IMR-90 (cell line): ENCODE results near the gene CST1. TPM values are rescaled to one million over a fixed set of nuclear protein-coding genes. Genes with fewer than 3 reads are reported as not detected.

Experiments used
- ATAC-seq: fragments of 200-7000 bp; cut with Tn5 transposase; 2 replicates; pipeline ENCODE4 v1.9.1; 2020; ENCODE audit warnings: low read depth, mild to moderate bottlenecking, moderate library complexity
- BruUV-seq: library from RNA; stranded (reverse); fragments of 400-500 nt; replicated peaks from 2 replicates; lab custom pipeline; 2021; lab: Mats Ljungman, UMichigan
- CTCF ChIA-PET: fragments of 300-600 bp; formaldehyde crosslinking; extraction: SDS; loops from one replicate; lab custom pipeline; 2021; ENCODE audit warnings: antibody characterized with exemption; lab: Yijun Ruan, JAX
- POLR2A ChIA-PET: fragments of 300-600 bp; sonication (Branson Sonifier 250); formaldehyde crosslinking; loops from one replicate; lab custom pipeline; 2022; ENCODE audit warnings: antibody characterized with exemption; ENCODE audit not compliant: unreplicated experiment; lab: Charles Lee
- DNase-seq: peaks from one replicate; pipeline ENCODE4 v3.0.0; 2013
- H2AFZ ChIP-seq: replicated peaks from 2 replicates; pipeline ENCODE3; 2013; ENCODE audit warnings: low read length, mild to moderate bottlenecking; ENCODE audit not compliant: poor library complexity
- H2AK5ac ChIP-seq: 2 replicates; pipeline ENCODE4 v1.6.1; 2013; ENCODE audit warnings: low read depth, low read length, inconsistent platforms
- H2AK9ac ChIP-seq: replicated peaks from 2 replicates; pipeline ENCODE3; 2013; ENCODE audit warnings: mild to moderate bottlenecking, low read depth, low read length, moderate library complexity; ENCODE audit not compliant: poor library complexity
- H2BK120ac ChIP-seq: 2 replicates; pipeline ENCODE4 v1.6.1; 2013; ENCODE audit warnings: low read depth, low read length, inconsistent platforms
- H2BK15ac ChIP-seq: 3 replicates; pipeline ENCODE4 v1.6.1; 2013; ENCODE audit warnings: low read depth, low read length, inconsistent platforms
- H2BK20ac ChIP-seq: 2 replicates; pipeline ENCODE4 v1.6.1; 2013; ENCODE audit warnings: low read depth, mild to moderate bottlenecking, inconsistent platforms, low read length, moderate library complexity
- H2BK5ac ChIP-seq: 2 replicates; pipeline ENCODE4 v1.6.1; 2013; ENCODE audit warnings: mild to moderate bottlenecking, low read depth, low read length, inconsistent platforms; ENCODE audit not compliant: poor library complexity, severe bottlenecking
- H3K14ac ChIP-seq: replicated peaks from 2 replicates; pipeline ENCODE4 v1.6.1; 2013; ENCODE audit warnings: low read depth, low read length, inconsistent platforms
- H3K18ac ChIP-seq: 2 replicates; pipeline ENCODE4 v1.6.1; 2013; ENCODE audit warnings: low read depth, low read length, control low read depth
- H3K23ac ChIP-seq: 2 replicates; pipeline ENCODE4 v1.6.1; 2013; ENCODE audit warnings: low read depth, low read length, inconsistent platforms
- H3K27ac ChIP-seq: 2 replicates; pipeline ENCODE4 v1.5.1; 2013; ENCODE audit warnings: mild to moderate bottlenecking, control low read depth, low read length; ENCODE audit not compliant: insufficient read depth
- H3K27me3 ChIP-seq: 2 replicates; pipeline ENCODE4 v1.6.1; 2013; ENCODE audit warnings: low read length; ENCODE audit not compliant: control insufficient read depth, insufficient read depth
- H3K36me3 ChIP-seq: 2 replicates; pipeline ENCODE4 v1.6.1; 2013; ENCODE audit warnings: low read length, mixed read lengths; ENCODE audit not compliant: control insufficient read depth, insufficient read depth
- H3K4ac ChIP-seq: 2 replicates; pipeline ENCODE4 v1.6.1; 2013; ENCODE audit warnings: low read depth, low read length, inconsistent platforms
- H3K4me1 ChIP-seq: 2 replicates; pipeline ENCODE4 v1.6.1; 2013; ENCODE audit warnings: low read length, mixed read lengths; ENCODE audit not compliant: control insufficient read depth, insufficient read depth
- H3K4me2 ChIP-seq: 2 replicates; pipeline ENCODE4 v1.6.1; 2013; ENCODE audit warnings: low read depth, mild to moderate bottlenecking, control low read depth, low read length, moderate library complexity
- H3K4me3 ChIP-seq: 2 replicates; pipeline ENCODE4 v1.5.1; 2013; ENCODE audit warnings: low read depth, mild to moderate bottlenecking, control low read depth, low read length, moderate library complexity; ENCODE audit not compliant: insufficient read depth
- H3K56ac ChIP-seq: 2 replicates; pipeline ENCODE4 v1.6.1; 2013; ENCODE audit warnings: low read length, inconsistent platforms; ENCODE audit not compliant: insufficient read depth; ENCODE audit errors: extremely low read depth
- H3K79me1 ChIP-seq, 2 experiments: 2 replicates each; pipeline ENCODE4 v1.6.1; 2013; ENCODE audit warnings: low read length in 2 of 2, inconsistent platforms in 1 of 2, low read depth in 1 of 2
- H3K9ac ChIP-seq: 2 replicates; pipeline ENCODE4 v1.6.1; 2013; ENCODE audit warnings: low read depth, low read length, control low read depth
- H3K9me1 ChIP-seq: 2 replicates; pipeline ENCODE4 v1.6.1; 2013; ENCODE audit warnings: low read length, inconsistent platforms; ENCODE audit not compliant: insufficient read depth
- H3K9me3 ChIP-seq: 2 replicates; pipeline ENCODE4 v1.6.1; 2013; ENCODE audit warnings: low read length; ENCODE audit not compliant: control insufficient read depth, insufficient read depth
- H4K20me1 ChIP-seq: 2 replicates; pipeline ENCODE4 v1.6.1; 2013; ENCODE audit warnings: low read length, inconsistent platforms; ENCODE audit not compliant: insufficient read depth
- H4K5ac ChIP-seq: 2 replicates; pipeline ENCODE4 v1.6.1; 2013; ENCODE audit warnings: mild to moderate bottlenecking, low read depth, low read length, control low read depth
- H4K8ac ChIP-seq, 2 experiments: 2 replicates each; pipeline ENCODE4 v1.6.1; 2013; ENCODE audit warnings: low read depth in 2 of 2, low read length in 2 of 2, control low read depth in 1 of 2, inconsistent platforms in 1 of 2
- H4K91ac ChIP-seq: 2 replicates; pipeline ENCODE4 v1.6.1; 2013; ENCODE audit warnings: low read depth, low read length, inconsistent platforms; ENCODE audit not compliant: insufficient read depth
- BHLHE40 ChIP-seq: fragments of 150-350 bp; IDR thresholded peaks from 2 replicates; pipeline ENCODE4 v1.6.1; 2016; ENCODE audit warnings: mild to moderate bottlenecking, low read depth, low read length
- CHD1 ChIP-seq: IDR thresholded peaks from 2 replicates; pipeline ENCODE4 v1.6.1; 2012; ENCODE audit warnings: low read depth, low read length, improper control_type of control experiment
- CTCF ChIP-seq: conservative IDR thresholded peaks from 2 replicates; pipeline ENCODE4 v1.5.1; 2012; ENCODE audit warnings: mild to moderate bottlenecking, low read depth, low read length, improper control_type of control experiment
- ELK1 ChIP-seq: fragments of 150-350 bp; IDR thresholded peaks from 2 replicates; pipeline ENCODE4 v1.6.1; 2016; ENCODE audit warnings: low read depth, mild to moderate bottlenecking, low read length, moderate library complexity, borderline replicate concordance
- FOS ChIP-seq: fragments of 150-350 bp; IDR thresholded peaks from 2 replicates; pipeline ENCODE4 v1.6.1; 2016; ENCODE audit warnings: low read depth, low read length
- MAFK ChIP-seq: IDR thresholded peaks from 2 replicates; pipeline ENCODE4 v1.6.1; 2012; ENCODE audit warnings: low read depth, low read length, improper control_type of control experiment
- MXI1 ChIP-seq: IDR thresholded peaks from 2 replicates; pipeline ENCODE4 v1.6.1; 2012; ENCODE audit warnings: low read depth, mild to moderate bottlenecking, low read length, moderate library complexity, borderline replicate concordance
- NFE2L2 ChIP-seq: fragments of 150-350 bp; IDR thresholded peaks from 2 replicates; pipeline ENCODE4 v1.6.1; 2016; ENCODE audit warnings: low read depth, mild to moderate bottlenecking, low read length
- POLR2A ChIP-seq: IDR thresholded peaks from 2 replicates; pipeline ENCODE4 v1.6.1; 2012; ENCODE audit warnings: mild to moderate bottlenecking, low read depth, low read length
- RAD21 ChIP-seq: IDR thresholded peaks from 2 replicates; pipeline ENCODE4 v1.6.1; 2012; ENCODE audit warnings: low read length, improper control_type of control experiment
- RFX5 ChIP-seq: IDR thresholded peaks from 2 replicates; pipeline ENCODE4 v1.8.0; 2012; ENCODE audit warnings: low read depth, mild to moderate bottlenecking, low read length, moderate library complexity
- SMC3 ChIP-seq: fragments of 150-350 bp; IDR thresholded peaks from 2 replicates; pipeline ENCODE4 v1.6.1; 2016; ENCODE audit warnings: low read depth, mild to moderate bottlenecking, antibody characterized with exemption, low read length, moderate library complexity
- USF2 ChIP-seq: fragments of 150-350 bp; IDR thresholded peaks from 2 replicates; pipeline ENCODE4 v1.6.1; 2017; ENCODE audit warnings: mild to moderate bottlenecking, antibody characterized with exemption, low read length, low read depth
- WGBS, 2 experiments: methylation state at CpG; one replicate each; pipeline versions ENCODE4 v1.1.5 to v1.1.7; 2013; ENCODE audit warnings: missing lambda C conversion rate in 2 of 2; ENCODE audit not compliant: insufficient read length in 1 of 2; ENCODE audit errors: extremely low coverage in 2 of 2; 5-methylcytosine and 5-hydroxymethylcytosine counted together
- dilution Hi-C: fragments of 300-500 bp; cut with HindIII; formaldehyde crosslinking; loops from one replicate; pipeline ENCODE4 v1.14.3; 2018; ENCODE audit warnings: low sequenced_read_pairs; ENCODE audit not compliant: unreplicated experiment
- in situ Hi-C: fragments of 300-500 bp; cut with MboI; formaldehyde crosslinking; loops from 3 replicates; pipeline ENCODE4 v1.14.3; 2019; ENCODE audit warnings: low sequenced_read_pairs, inconsistent platforms, mixed read lengths
- intact Hi-C: fragments of 100-400 bp; cut with micrococcal nuclease; formaldehyde crosslinking; loops from 2 replicates; pipeline ENCODE4 v1.10.0; 2022
- polyA plus RNA-seq, 3 experiments: library from polyadenylated mRNA; depleted of rRNA; stranded (reverse); fragments of >200 nt; gene quantifications; 2 replicates each; pipeline ENCODE4 v1.2.3, GENCODE V29; 2012; ENCODE audit warnings: low replicate concordance in 1 of 3
- total RNA-seq: library from RNA; depleted of rRNA; stranded (reverse); fragments of >200 nt; gene quantifications from 2 replicates; pipeline ENCODE4 v1.2.3, GENCODE V29; 2012

Gene CST1
- total and polyA plus RNA-seq, 2 of the 4 experiments (the other 2 are of a cell fraction), result not detected

- Histone ChIP-seq H2BK20ac (no peak overlapping the region), H2BK5ac (no peak overlapping the region), H3K4me1 (no peaks in the 10 kb centered on the region), H2AK5ac (no peak overlapping the region), H2AFZ (no peak overlapping the region), H3K36me3 (no peaks in the 10 kb centered on the region), H2BK120ac (no peak overlapping the region), H3K56ac (no peak overlapping the region), H3K4me3 (no peak overlapping the region), H4K8ac (no peak overlapping the region), H3K18ac (no peak overlapping the region), H3K27me3 (peaks cover 13% of the 10 kb centered on the region), H3K27ac (no peak overlapping the region), H3K4me2 (no peak overlapping the region), H3K9ac (no peak overlapping the region), H3K79me1 (no peaks in the 10 kb centered on the region), H4K5ac (no peak overlapping the region), H3K9me1 (no peaks in the 10 kb centered on the region), H3K23ac (no peak overlapping the region), H3K9me3 (no peaks in the 10 kb centered on the region), H4K20me1 (no peaks in the 10 kb centered on the region), H2BK15ac (no peak overlapping the region), H3K4ac (no peak overlapping the region), H2AK9ac (no peak overlapping the region), H3K14ac (no peak overlapping the region), H4K91ac (no peak overlapping the region)
- ChIA-PET CTCF (no interaction called here), POLR2A (no interaction called here)
- ATAC-seq (no peak), DNase-seq (no peak)
- TF ChIP-seq RFX5 (no peak), NFE2L2 (no peak), SMC3 (no peak), MAFK (no peak), ELK1 (no peak), CHD1 (no peak), BHLHE40 (no peak), FOS (no peak), POLR2A (no peak), MXI1 (no peak), USF2 (no peak), RAD21 (no peak), CTCF (no peak)
- 57% methylated on average over 2 of the region's 3 CpGs; no CpG with 5 or more reads in 1 of the 2 experiments for WGBS, 2 experiments
- intact Hi-C loops, result loop anchor here (10.0 kb wide), 1 partner anchor 64 kb away; no protein-coding TSS in a partner anchor
- no TSS peak for BruUV-seq
- dilution Hi-C loops, result no loop called here
- in situ Hi-C loops, result no loop called here
Measured at GRCh38 chr20:23700931-23701330, 49.8 kb downstream of the CST1 start.
